Glutamatergic neuron (in vitro differentiated cells): ENCODE measurements around the gene AKIRIN1. TPM values are rescaled to one million over a fixed set of nuclear protein-coding genes. Genes with fewer than 3 reads are reported as not detected.
"Not testable (repeated sequence)": the region's sequence is repeated elsewhere in the genome, so short reads cannot be mapped to it uniquely, and the experiment has no call there.

ENCODE experiments used
- DNase-seq: peaks from one replicate; pipeline ENCODE4 v3.0.0; 2022
- H3K27ac Mint-ChIP-seq: one replicate; pipeline ENCODE4 v1.8.0; 2020; ENCODE audit warnings: mild to moderate bottlenecking, mixed read lengths, inconsistent platforms; ENCODE audit not compliant: unreplicated experiment
- H3K27me3 Mint-ChIP-seq: one replicate; pipeline ENCODE4 v1.8.0; 2020; ENCODE audit warnings: mild to moderate bottlenecking, moderate library complexity, mixed read lengths, inconsistent platforms; ENCODE audit not compliant: unreplicated experiment
- H3K36me3 Mint-ChIP-seq: one replicate; pipeline ENCODE4 v1.8.0; 2020; ENCODE audit warnings: mild to moderate bottlenecking, mixed read lengths, inconsistent platforms; ENCODE audit not compliant: unreplicated experiment
- H3K4me1 Mint-ChIP-seq: one replicate; pipeline ENCODE4 v1.8.0; 2020; ENCODE audit warnings: mild to moderate bottlenecking, low read depth, mixed read lengths, inconsistent platforms; ENCODE audit not compliant: unreplicated experiment
- H3K4me3 Mint-ChIP-seq: one replicate; pipeline ENCODE4 v1.8.0; 2020; ENCODE audit warnings: mild to moderate bottlenecking, mixed read lengths, inconsistent platforms; ENCODE audit not compliant: unreplicated experiment
- H3K9me3 Mint-ChIP-seq: one replicate; pipeline ENCODE4 v1.8.0; 2020; ENCODE audit warnings: mild to moderate bottlenecking, moderate library complexity, mixed read lengths, inconsistent platforms; ENCODE audit not compliant: unreplicated experiment
- CTCF ChIP-seq: fragments of 200-600 bp; sonication (generic); IDR thresholded peaks from one replicate; pipeline ENCODE4 v1.5.0; 2021; ENCODE audit not compliant: partially characterized antibody, unreplicated experiment
- total RNA-seq: library from RNA; stranded (reverse); fragmentation: NEBNext Ultra II Directional; extraction: Animal tissue kit (Norgen Biotek cat#: 25700); gene quantifications from one replicate; pipeline ENCODE4 v1.2.1, GENCODE V29; 2021; ENCODE audit not compliant: unreplicated experiment

AKIRIN1 gene
- total RNA-seq, 1 donor from 2014 or later = 95.5 TPM

GRCh38 chr1:39050001-39050400 is 58.9 kb downstream of the AKIRIN1 start:
- Mint-ChIP-seq H3K4me3 (no peak overlapping the region), H3K4me1 (peaks cover 6% of the 10 kb centered on the region), H3K27me3 (peaks cover 1% of the 10 kb centered on the region), H3K36me3 (no peaks in the 10 kb centered on the region), H3K9me3 (peaks cover 1% of the 10 kb centered on the region), H3K27ac (no peak overlapping the region)
- no peak for DNase-seq
- no peak for TF ChIP-seq CTCF

GRCh38 chr1:39051193-39051850 is 60.2 kb downstream of the AKIRIN1 start:
- H3K27me3 Mint-ChIP-seq, DNase-seq, H3K36me3 Mint-ChIP-seq, H3K27ac Mint-ChIP-seq, H3K9me3 Mint-ChIP-seq, H3K4me1 Mint-ChIP-seq, H3K4me3 Mint-ChIP-seq: not testable (repeated sequence)

GRCh38 chr1:39051956-39052355 is 60.9 kb downstream of the AKIRIN1 start:
- DNase-seq = no peak
- Mint-ChIP-seq H3K4me3 (no peak overlapping the region), H3K27ac (no peak overlapping the region), H3K36me3 (no peaks in the 10 kb centered on the region), H3K4me1 (peaks cover 4% of the 10 kb centered on the region), H3K27me3 (peaks cover 1% of the 10 kb centered on the region), H3K9me3 (peaks cover 4% of the 10 kb centered on the region)
- TF ChIP-seq CTCF = no peak

- H3K36me3 Mint-ChIP-seq, H3K4me3 Mint-ChIP-seq, H3K9me3 Mint-ChIP-seq, H3K4me1 Mint-ChIP-seq, DNase-seq, H3K27ac Mint-ChIP-seq, H3K27me3 Mint-ChIP-seq: not testable (repeated sequence)
These were observed 64.2 kb downstream of the AKIRIN1 start for GRCh38 chr1:39055213-39055710.

Other genes with a start within 250 kb of the AKIRIN1 start
- gene RRAGC, start 131.5 kb upstream of the AKIRIN1 start, total RNA-seq = 20.6 TPM
- gene MYCBP, start 117.9 kb upstream of the AKIRIN1 start, total RNA-seq = 6.6 TPM
- not detected for gene GJA9, start 109.7 kb upstream of the AKIRIN1 start, total RNA-seq
- gene RHBDL2, start 49.4 kb upstream of the AKIRIN1 start, total RNA-seq = not detected
- 320 TPM for gene NDUFS5, start 35.1 kb downstream of the AKIRIN1 start, total RNA-seq
- 657 TPM for gene MACF1, start 213.4 kb downstream of the AKIRIN1 start, total RNA-seq